ENCODE measurements around the gene MYRIP.

MYRIP gene

GRCh38 chr3:40294434-40294833 lies 485.0 kb downstream of the MYRIP start:
- H3K36me3 ChIP-seq (replicated peaks; ENCODE audit: low read depth, low read length): peaks cover 12% of the 10 kb centered on the region
- H3K79me2 ChIP-seq (ENCODE audit: low read length): no peaks in the 10 kb centered on the region
- H3K9me3 ChIP-seq (ENCODE audit: insufficient read depth, low read length): 0 out of 2 replicates have a peak, but pooled peaks cover 7% of the 10 kb centered on the region
- TF ChIP-seq CTCF (IDR thresholded peaks at IDR 0.05; ENCODE audit: low read depth, low read length): no peak
- no peak for TF ChIP-seq EZH2phosphoT487 (IDR thresholded peaks at IDR 0.05; ENCODE audit: low read depth)
- no peak overlapping the region for H2AFZ ChIP-seq (ENCODE audit: low read depth, low read length)
- H3K4me2 ChIP-seq (ENCODE audit: low read length): no peak overlapping the region
- H4K20me1 ChIP-seq (ENCODE audit: insufficient read depth, low read length): no peaks in the 10 kb centered on the region
- no peak overlapping the region for H3K9ac ChIP-seq (ENCODE audit: low read length)
- H3K27me3 ChIP-seq (ENCODE audit: low read depth, low read length): no peaks in the 10 kb centered on the region
- H3K27ac ChIP-seq (ENCODE audit: low read length): no peak overlapping the region
- peaks cover under 1% of the 10 kb centered on the region; the same call in 1 of the 2 replicates for H3K4me1 ChIP-seq (ENCODE audit: low read length)
- H3K4me3 ChIP-seq (ENCODE audit: low read length): no peak overlapping the region

DNA sequence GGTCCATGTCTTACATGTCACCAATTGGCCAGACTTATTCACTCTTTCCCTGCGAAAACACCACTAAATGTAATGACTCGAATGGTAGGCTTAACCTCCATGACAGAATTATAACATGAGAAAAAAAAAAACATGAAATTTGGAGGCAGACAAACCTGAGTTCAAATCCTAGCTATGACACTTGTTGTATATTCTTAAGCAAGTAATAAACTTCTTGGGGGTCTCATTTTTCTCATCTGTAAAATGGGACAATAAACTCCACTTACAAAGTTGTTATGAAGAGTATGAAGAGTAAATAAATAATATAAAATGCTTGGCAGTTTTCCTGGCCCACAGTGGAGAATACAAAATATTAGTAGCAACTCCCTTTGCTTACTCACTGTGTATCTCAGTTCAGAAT lies 488.7 kb downstream of the MYRIP start:
- peaks cover 10% of the 10 kb centered on the region for H3K4me1 ChIP-seq (ENCODE audit: low read length)
- no peaks in the 10 kb centered on the region for H3K79me2 ChIP-seq (ENCODE audit: low read length)
- H3K4me3 ChIP-seq (ENCODE audit: low read length): no peak overlapping the region
- H3K4me2 ChIP-seq (ENCODE audit: low read length): no peak overlapping the region
- H3K9ac ChIP-seq (ENCODE audit: low read length): no peak overlapping the region
- no peak overlapping the region for H3K27ac ChIP-seq (ENCODE audit: low read length)
- no peaks in the 10 kb centered on the region for H3K9me3 ChIP-seq (ENCODE audit: insufficient read depth, low read length)
- H3K36me3 ChIP-seq (replicated peaks; ENCODE audit: low read depth, low read length): no peaks in the 10 kb centered on the region
- TF ChIP-seq CTCF (IDR thresholded peaks at IDR 0.05; ENCODE audit: low read depth, low read length) (no peak), EZH2phosphoT487 (IDR thresholded peaks at IDR 0.05; ENCODE audit: low read depth) (no peak)
- H3K27me3 ChIP-seq (ENCODE audit: low read depth, low read length): no peaks in the 10 kb centered on the region
- H4K20me1 ChIP-seq (ENCODE audit: insufficient read depth, low read length): no peaks in the 10 kb centered on the region
- H2AFZ ChIP-seq (ENCODE audit: low read depth, low read length): no peak overlapping the region

DNA sequence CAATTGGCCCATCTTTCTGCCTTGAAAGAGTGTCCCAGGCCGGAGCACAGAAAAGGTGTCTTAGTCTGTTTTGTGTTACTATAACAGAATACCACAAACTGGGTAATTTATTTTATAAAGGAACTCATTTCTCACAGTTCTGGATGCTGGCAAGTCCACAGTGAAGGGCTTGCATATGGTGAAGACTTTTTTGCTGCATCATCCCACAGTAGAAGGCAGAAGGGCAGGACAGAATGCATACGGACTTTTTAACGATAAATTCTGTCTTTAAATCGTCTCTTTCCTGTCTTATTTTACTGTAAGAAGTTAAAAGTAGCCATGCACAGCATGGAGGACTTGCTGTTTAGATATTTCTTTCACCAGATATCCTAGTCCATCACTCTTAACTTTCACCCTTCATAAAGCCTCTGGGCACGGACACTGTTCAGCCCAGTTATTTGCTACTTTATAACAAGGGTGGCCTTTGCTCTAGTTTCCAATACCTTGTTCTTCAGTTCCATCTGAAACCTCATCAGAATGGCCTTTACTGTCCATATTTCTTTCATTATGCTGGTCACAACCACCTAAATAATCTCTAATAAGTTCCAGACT lies 489.8 kb downstream of the MYRIP start:
- Histone ChIP-seq H3K36me3 (replicated peaks; ENCODE audit: low read depth, low read length) (no peaks in the 10 kb centered on the region), H3K27me3 (ENCODE audit: low read depth, low read length) (no peaks in the 10 kb centered on the region), H3K79me2 (ENCODE audit: low read length) (no peaks in the 10 kb centered on the region), H3K9ac (ENCODE audit: low read length) (no peak overlapping the region), H4K20me1 (ENCODE audit: insufficient read depth, low read length) (no peaks in the 10 kb centered on the region), H2AFZ (ENCODE audit: low read depth, low read length) (no peak overlapping the region), H3K9me3 (ENCODE audit: insufficient read depth, low read length) (no peaks in the 10 kb centered on the region), H3K4me2 (ENCODE audit: low read length) (no peak overlapping the region), H3K27ac (ENCODE audit: low read length) (no peak overlapping the region), H3K4me1 (ENCODE audit: low read length) (peaks cover 13% of the 10 kb centered on the region), H3K4me3 (ENCODE audit: low read length) (no peak overlapping the region)
- TF ChIP-seq EZH2phosphoT487 (IDR thresholded peaks at IDR 0.05; ENCODE audit: low read depth) (no peak), CTCF (IDR thresholded peaks at IDR 0.05; ENCODE audit: low read depth, low read length) (no peak)

DNA sequence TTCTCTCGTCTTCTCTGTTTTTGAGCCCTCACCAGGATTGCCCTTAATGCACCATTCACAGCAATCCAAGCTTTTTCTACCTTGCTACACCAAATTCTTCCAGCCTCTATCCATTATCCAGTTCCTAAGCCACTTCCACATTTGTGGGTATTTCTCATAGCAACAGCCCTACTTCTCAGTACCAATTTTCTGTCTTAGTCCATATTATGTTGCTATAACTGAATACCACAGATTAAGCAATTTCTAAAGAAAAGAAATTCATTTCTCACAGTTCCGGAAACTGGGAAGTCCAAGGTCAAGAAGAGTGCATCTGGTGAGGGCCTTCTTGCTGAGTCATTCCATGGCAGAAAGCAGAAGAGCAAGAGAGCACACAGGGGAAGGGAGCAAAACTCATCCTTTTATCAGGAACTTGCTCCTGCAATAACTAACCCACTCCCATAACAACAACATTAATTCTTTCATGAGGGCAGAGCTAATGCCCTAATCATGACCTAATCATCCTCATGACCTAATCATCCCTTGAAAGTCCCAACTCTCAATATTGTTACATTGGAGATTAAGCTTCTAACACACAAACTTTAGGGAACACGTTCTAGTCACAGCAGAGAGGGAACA lies 490.4 kb downstream of the MYRIP start:
- no peaks in the 10 kb centered on the region for H4K20me1 ChIP-seq (ENCODE audit: insufficient read depth, low read length)
- no peaks in the 10 kb centered on the region for H3K79me2 ChIP-seq (ENCODE audit: low read length)
- no peaks in the 10 kb centered on the region for H3K9me3 ChIP-seq (ENCODE audit: insufficient read depth, low read length)
- no peak overlapping the region for H3K27ac ChIP-seq (ENCODE audit: low read length)
- no peaks in the 10 kb centered on the region for H3K36me3 ChIP-seq (replicated peaks; ENCODE audit: low read depth, low read length)
- no peak for TF ChIP-seq EZH2phosphoT487 (IDR thresholded peaks at IDR 0.05; ENCODE audit: low read depth)
- H3K4me1 ChIP-seq (ENCODE audit: low read length): peaks cover 19% of the 10 kb centered on the region
- H2AFZ ChIP-seq (ENCODE audit: low read depth, low read length): no peak overlapping the region
- no peaks in the 10 kb centered on the region for H3K27me3 ChIP-seq (ENCODE audit: low read depth, low read length)
- H3K4me3 ChIP-seq (ENCODE audit: low read length): no peak overlapping the region
- no peak overlapping the region for H3K9ac ChIP-seq (ENCODE audit: low read length)
- peak overlapping the region; percentile 4; the same call in 1 of the 2 replicates for H3K4me2 ChIP-seq (ENCODE audit: low read length)

All from OCI-LY3 (cell line).